B cell (primary cell): Measurements from ENCODE around the gene RIT1.

Experiments used
- CTCF ChIP-seq: fragments of 200-600 bp; IDR thresholded peaks from one replicate; pipeline ENCODE4 v1.8.0; 2022; ENCODE audit warnings: antibody characterized with exemption, mild to moderate bottlenecking
- EZH2 ChIP-seq: IDR thresholded peaks from 2 replicates; pipeline ENCODE4 v1.6.1; 2012; ENCODE audit warnings: borderline replicate concordance, low read depth, mild to moderate bottlenecking, moderate library complexity, low read length; ENCODE audit not compliant: insufficient read depth, poor library complexity, severe bottlenecking

DNA sequence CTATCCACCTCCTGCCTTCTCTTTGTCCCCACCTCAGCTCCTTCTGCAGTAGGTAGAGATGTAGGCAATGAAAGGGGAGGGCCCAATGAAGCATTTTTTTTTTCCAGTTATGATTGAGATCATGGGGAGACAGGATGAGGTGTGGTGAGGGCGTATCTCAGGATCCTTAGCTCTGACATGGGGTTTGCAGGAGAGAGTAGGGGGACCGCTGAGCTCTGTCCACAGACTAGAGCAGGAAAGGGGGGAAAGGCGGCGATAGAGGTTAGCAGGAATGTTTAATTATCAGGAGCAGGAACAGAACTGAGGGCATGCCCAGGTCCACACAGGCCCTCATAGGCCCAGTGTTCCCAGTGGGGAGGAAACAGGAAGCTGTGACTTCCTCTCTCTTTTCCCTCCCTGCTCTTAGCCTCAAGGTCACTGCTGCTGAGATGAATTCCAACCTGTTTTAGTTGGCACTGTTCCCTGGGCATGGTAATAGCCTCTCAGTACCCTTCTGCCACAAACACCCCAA lies 29.4 kb upstream of the RIT1 start:
- no peak for TF ChIP-seq CTCF
- TF ChIP-seq EZH2: no peak
